OCI-LY1 (cell line): Measurements from ENCODE around the gene FNTB.

Source experiments
- EZH2 ChIP-seq: fragments of 200-600 bp; sonication (generic), shearing (Covaris generic); IDR thresholded peaks from 2 replicates; pipeline ENCODE4 v1.8.0; 2017; ENCODE audit warnings: borderline replicate concordance, mixed run types, mild to moderate bottlenecking, antibody characterized with exemption, low read length, moderate library complexity, mixed read lengths
- TF ChIP-seq, protein P1 (sequence below): fragments of 200-600 bp; sonication (generic), shearing (Covaris generic); IDR thresholded peaks from 2 replicates; pipeline ENCODE4 v1.5.1; 2017; ENCODE audit warnings: mild to moderate bottlenecking, antibody characterized with exemption, low read length, moderate library complexity, mixed read lengths

GRCh38 chr14:64992328-64992885, 5.7 kb downstream of the FNTB start:
- TF ChIP-seq, protein P1, sequence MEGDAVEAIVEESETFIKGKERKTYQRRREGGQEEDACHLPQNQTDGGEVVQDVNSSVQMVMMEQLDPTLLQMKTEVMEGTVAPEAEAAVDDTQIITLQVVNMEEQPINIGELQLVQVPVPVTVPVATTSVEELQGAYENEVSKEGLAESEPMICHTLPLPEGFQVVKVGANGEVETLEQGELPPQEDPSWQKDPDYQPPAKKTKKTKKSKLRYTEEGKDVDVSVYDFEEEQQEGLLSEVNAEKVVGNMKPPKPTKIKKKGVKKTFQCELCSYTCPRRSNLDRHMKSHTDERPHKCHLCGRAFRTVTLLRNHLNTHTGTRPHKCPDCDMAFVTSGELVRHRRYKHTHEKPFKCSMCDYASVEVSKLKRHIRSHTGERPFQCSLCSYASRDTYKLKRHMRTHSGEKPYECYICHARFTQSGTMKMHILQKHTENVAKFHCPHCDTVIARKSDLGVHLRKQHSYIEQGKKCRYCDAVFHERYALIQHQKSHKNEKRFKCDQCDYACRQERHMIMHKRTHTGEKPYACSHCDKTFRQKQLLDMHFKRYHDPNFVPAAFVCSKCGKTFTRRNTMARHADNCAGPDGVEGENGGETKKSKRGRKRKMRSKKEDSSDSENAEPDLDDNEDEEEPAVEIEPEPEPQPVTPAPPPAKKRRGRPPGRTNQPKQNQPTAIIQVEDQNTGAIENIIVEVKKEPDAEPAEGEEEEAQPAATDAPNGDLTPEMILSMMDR: no peak
- TF ChIP-seq EZH2: no peak
